Neutrophil (primary cell): ENCODE measurements around the gene HCK.
A peak's percentile ranks its signal among the peaks of the same experiment; 100 is the strongest.

Experiments
- H3K27ac ChIP-seq: fragments of 200-600 bp; sonication (generic); 2 replicates; pipeline ENCODE4 v1.5.1; 2016; ENCODE audit warnings: mild to moderate bottlenecking, moderate library complexity
- H3K27me3 ChIP-seq: fragments of 200-600 bp; sonication (generic); 2 replicates; pipeline ENCODE4 v1.6.0; 2016; ENCODE audit warnings: mild to moderate bottlenecking
- H3K36me3 ChIP-seq: fragments of 200-600 bp; sonication (generic); 2 replicates; pipeline ENCODE4 v1.5.1; 2017
- H3K4me1 ChIP-seq, 2 experiments: fragments of 200-600 bp in 1 of 2; sonication (generic) in 1 of 2; 1 replicate in 1 of 2; 2 replicates in 1 of 2; pipeline versions ENCODE4 v1.5.1 to v1.6.1; 2013 to 2016; ENCODE audit warnings: low read depth in 1 of 2, low read length in 1 of 2, mild to moderate bottlenecking in 1 of 2, moderate library complexity in 1 of 2; ENCODE audit not compliant: control insufficient read depth in 1 of 2, insufficient read depth in 1 of 2
- H3K4me3 ChIP-seq, 2 experiments: fragments of 200-600 bp in 1 of 2; sonication (generic) in 1 of 2; 1 replicate in 1 of 2; 2 replicates in 1 of 2; pipeline ENCODE4 v1.5.1; 2013 to 2016; ENCODE audit warnings: low read depth in 1 of 2, low read length in 1 of 2, mild to moderate bottlenecking in 1 of 2, moderate library complexity in 1 of 2
- H3K9me3 ChIP-seq: fragments of 200-600 bp; sonication (generic); 2 replicates; pipeline ENCODE4 v1.5.1; 2016
- CTCF ChIP-seq: fragments of 200-600 bp; sonication (generic); IDR thresholded peaks from 2 replicates; pipeline ENCODE4 v1.5.1; 2016; ENCODE audit warnings: antibody characterized with exemption

Gene HCK

GRCh38 chr20:32052090-32052777 is at the start of gene HCK:
TSS of gene HCK (plus strand) at chr20:32052242.
- no peak for TF ChIP-seq CTCF
- Histone ChIP-seq H3K27me3 (no peaks in the 10 kb centered on the region), H3K27ac (peak within 1 kb of the TSS; percentile 100), H3K36me3 (peaks cover 36% of the 10 kb centered on the region), H3K4me3 (peak within 1 kb of the TSS; percentile 99), H3K4me1 (peaks cover 65 to 66% of the 10 kb centered on the region in 2 experiments), H3K9me3 (no peaks in the 10 kb centered on the region)

GRCh38 chr20:32003325-32003724 is 48.7 kb upstream of the HCK start:
- no peaks in the 10 kb centered on the region for H3K36me3 ChIP-seq
- no peaks in the 10 kb centered on the region for H3K9me3 ChIP-seq
- H3K4me1 ChIP-seq: no peaks in the 10 kb centered on the region
- no peak overlapping the region for H3K4me3 ChIP-seq
- peaks cover 2% of the 10 kb centered on the region for H3K27me3 ChIP-seq
- no peak overlapping the region for H3K27ac ChIP-seq
- TF ChIP-seq CTCF: no peak

GRCh38 chr20:32004963-32005362 is 47.1 kb upstream of the HCK start:
- TF ChIP-seq CTCF: no peak
- Histone ChIP-seq H3K4me1 (no peaks in the 10 kb centered on the region), H3K36me3 (no peaks in the 10 kb centered on the region), H3K27me3 (peaks cover 2% of the 10 kb centered on the region), H3K9me3 (no peaks in the 10 kb centered on the region), H3K27ac (no peak overlapping the region), H3K4me3 (no peak overlapping the region)

- H3K36me3 ChIP-seq: no peaks in the 10 kb centered on the region
- no peaks in the 10 kb centered on the region for H3K9me3 ChIP-seq
- no peak overlapping the region for H3K4me3 ChIP-seq
- no peak for TF ChIP-seq CTCF
- H3K27ac ChIP-seq: no peak overlapping the region
- H3K27me3 ChIP-seq: peaks cover 11% of the 10 kb centered on the region
- no peaks in the 10 kb centered on the region for H3K4me1 ChIP-seq
These were observed 46.0 kb upstream of the HCK start for GRCh38 chr20:32006053-32006452.

- peaks cover 21% of the 10 kb centered on the region for H3K27me3 ChIP-seq
- no peaks in the 10 kb centered on the region for H3K9me3 ChIP-seq
- H3K4me1 ChIP-seq: no peaks in the 10 kb centered on the region
- no peaks in the 10 kb centered on the region for H3K36me3 ChIP-seq
- TF ChIP-seq CTCF: no peak
- no peak overlapping the region for H3K4me3 ChIP-seq
- H3K27ac ChIP-seq: no peak overlapping the region
These were observed 44.9 kb upstream of the HCK start for GRCh38 chr20:32006841-32007786.
